GM18499 (cell line): ENCODE results near the gene MCTP1.

Experiments used
- ATAC-seq: cut with Tn5 transposase; IDR thresholded peaks from one replicate; pipeline ENCODE4 v1.9.1; 2021; ENCODE audit warnings: moderate number of reproducible peaks; ENCODE audit not compliant: insufficient read depth, unreplicated experiment

Gene MCTP1

DNA sequence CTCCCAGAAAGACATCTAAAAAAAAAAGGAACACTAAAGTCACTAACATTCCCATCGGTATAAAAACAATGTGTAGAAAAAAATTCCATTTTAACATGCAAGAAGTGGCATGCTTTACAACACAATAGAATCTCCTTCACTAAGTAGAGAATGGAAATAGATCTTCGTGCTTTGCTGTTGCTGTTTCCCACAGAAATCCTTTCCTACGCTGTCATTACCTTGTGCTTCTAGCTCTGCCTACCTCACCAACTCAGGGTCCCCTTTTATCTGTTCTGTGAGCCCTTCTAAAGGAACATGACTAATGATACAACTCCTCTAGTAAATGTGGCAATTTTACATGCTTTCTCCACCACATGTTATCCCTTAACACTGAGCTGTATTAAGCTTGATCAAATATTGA is 202.9 kb downstream of the MCTP1 start:
- no peak for ATAC-seq

- peak; percentile 93 for ATAC-seq
Measured at GRCh38 chr5:95081500-95081960, 203.4 kb downstream of the MCTP1 start.

- no peak for ATAC-seq
Measured at GRCh38 chr5:95080441-95080840, 204.5 kb downstream of the MCTP1 start.

GRCh38 chr5:95080030-95080429 is 204.9 kb downstream of the MCTP1 start:
- ATAC-seq = no peak

GRCh38 chr5:95078868-95079267 is 206.0 kb downstream of the MCTP1 start:
- ATAC-seq = no peak

GRCh38 chr5:95076395-95077185 is 208.3 kb downstream of the MCTP1 start:
- no peak for ATAC-seq

DNA sequence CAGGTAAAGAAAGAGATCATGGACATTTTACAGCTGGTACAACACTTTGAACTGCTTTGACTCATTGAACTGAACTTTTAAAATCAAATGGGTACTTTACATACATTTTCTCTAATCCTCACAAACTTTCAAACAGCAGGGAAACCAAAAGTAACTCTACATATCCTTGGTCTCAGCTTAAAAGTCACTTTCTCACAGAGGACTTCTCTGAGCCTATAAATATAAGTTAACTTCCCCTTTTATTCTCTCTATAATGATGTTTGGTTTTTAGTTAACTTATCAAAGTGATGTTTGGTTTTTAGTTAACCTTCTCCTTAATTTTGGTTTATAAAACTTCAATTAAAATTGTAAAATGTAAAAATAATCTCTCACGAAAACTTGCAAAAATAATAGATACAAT is 209.8 kb downstream of the MCTP1 start:
- peak; percentile 33 for ATAC-seq

- ATAC-seq = no peak
Measured at GRCh38 chr5:95072281-95072680, 212.6 kb downstream of the MCTP1 start.

- no peak for ATAC-seq
Measured at GRCh38 chr5:95070866-95071265, 214.0 kb downstream of the MCTP1 start.

GRCh38 chr5:95070453-95070852 is 214.4 kb downstream of the MCTP1 start:
- ATAC-seq = no peak

DNA sequence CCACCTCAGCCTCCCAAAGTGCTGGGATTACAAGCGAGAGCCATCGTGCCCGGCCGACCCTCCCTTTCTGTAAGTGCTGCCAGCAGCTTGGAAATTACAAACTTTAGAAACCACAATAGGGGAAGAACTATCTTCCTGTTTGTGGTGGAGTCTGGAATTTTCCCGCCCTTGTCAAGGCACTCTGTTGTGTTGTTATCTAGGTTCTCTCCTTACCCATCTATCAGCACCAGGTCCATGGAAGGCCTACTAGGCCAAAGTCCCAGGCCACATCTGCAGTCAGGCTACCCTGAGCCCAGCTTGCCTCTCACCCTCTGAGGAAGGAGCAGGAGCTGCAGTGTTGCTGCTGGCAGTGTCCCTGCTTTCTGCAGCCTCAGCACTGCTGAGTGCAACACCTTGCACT is 214.9 kb downstream of the MCTP1 start:
- no peak for ATAC-seq

DNA sequence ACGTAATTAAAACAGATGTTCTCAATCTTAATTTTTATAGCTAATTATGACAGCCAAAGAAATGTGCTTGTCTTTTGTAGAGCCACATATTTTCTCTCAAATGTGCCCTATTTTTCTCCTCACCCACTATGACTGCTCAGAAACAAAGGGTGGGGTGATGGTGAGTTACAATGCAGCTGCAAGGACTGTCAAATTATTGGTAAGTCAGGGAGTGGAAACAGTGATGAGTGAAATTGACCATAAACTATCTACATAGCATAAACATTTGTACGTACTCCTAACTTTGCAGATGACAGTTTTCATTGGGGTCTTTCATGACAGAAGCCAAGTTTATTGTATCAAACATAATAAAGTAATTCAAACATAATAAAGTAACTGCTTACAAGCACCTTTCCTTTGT is 215.9 kb downstream of the MCTP1 start:
- no peak for ATAC-seq

- no peak for ATAC-seq
Measured at GRCh38 chr5:95068289-95068910, 216.5 kb downstream of the MCTP1 start.

DNA sequence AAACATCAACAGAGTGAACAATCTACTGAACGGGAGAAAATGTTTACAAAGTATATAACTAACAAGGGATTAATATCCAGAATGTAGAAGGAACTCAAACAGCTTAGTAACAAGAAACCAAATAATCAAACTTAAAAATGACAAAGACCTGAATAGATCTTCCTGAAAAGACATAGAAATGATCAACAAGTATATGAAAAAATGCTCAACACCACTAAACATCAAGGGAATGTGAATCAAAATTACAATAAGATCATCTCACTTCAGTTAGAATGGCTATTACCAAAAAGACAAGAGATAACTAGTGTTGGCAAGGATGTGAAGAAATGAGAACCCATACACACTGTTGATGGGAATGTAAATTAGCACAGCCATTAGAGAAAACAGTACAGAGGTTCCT is 218.8 kb downstream of the MCTP1 start:
- no peak for ATAC-seq

GRCh38 chr5:95063492-95063891 is 221.4 kb downstream of the MCTP1 start:
- ATAC-seq = no peak

- ATAC-seq = no peak
Measured at GRCh38 chr5:95060098-95060497, 224.8 kb downstream of the MCTP1 start.

DNA sequence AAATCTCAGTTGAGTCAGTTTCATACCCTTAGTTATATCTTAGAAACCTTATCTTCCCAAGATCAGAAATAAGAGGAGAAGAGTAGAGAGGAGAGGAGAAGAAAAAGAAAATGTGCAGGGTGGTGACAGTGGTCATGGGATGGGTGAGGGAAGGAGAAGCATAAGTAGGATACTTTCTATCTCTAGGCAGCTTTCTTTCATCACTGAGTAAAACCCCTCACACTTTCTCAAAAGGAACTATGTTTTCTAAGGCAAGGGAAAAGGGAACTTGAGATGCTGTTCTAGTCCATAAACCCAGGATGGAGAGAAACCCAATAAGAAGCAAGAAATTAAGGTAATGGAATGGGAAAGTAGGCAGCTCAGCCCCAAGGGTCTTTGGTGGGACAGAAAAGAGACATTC is 225.3 kb downstream of the MCTP1 start:
- ATAC-seq = no peak

DNA sequence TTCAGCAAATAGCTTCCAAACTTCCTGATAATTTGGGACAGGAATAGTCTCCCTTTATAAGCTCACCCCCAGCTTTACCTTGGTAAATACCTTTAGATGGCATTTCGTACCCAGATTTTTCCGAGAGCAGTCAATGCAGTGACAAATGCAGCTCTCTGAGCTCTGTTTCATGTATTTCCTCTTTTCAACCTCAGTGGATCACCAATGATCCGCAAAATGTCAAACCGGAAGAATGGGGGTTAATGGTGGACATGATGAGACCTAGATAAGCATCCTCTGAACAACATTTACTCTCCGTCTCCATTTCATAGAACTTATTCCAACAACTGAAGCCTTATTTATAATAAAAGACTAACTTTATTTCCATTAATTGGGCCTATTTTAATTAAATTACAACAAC is 227.3 kb downstream of the MCTP1 start:
- no peak for ATAC-seq

DNA sequence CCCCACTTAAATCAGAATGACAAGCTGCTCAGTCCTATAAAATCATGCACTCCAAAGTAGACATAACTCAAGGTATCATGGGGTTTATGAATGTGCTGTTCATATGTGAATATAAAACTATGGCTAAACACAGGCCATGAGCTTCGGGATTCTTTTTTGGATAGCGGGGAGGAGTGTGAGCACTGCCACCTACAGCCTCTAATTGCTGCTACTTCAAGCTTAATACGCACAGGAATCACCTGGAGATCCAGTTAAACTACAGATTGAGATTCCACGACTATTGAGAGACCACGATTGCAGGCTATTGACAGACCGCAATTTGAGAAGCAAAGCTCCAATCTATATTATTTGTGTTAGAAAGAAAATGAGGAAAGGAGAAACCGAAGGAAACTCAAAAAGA is 231.6 kb downstream of the MCTP1 start:
- ATAC-seq = no peak

DNA sequence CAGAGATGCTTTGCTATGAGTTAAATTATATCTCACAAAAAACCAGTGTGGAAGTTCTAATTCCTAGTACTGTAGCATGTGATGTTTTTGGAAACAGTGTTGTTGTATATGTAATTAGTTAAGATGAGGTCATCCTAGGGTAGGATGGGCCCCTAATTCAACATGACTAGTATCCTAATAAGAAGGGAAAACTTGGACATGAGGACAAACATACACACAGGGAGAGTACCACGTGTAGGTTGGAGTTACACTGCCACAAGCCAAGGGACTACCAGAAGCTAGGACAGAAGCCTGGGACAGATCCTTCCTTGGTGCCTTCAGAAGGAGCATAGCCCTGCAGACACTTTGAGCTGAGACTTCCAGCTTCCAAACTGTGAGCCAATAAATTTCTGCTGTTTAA is 234.2 kb downstream of the MCTP1 start:
- ATAC-seq = no peak

- ATAC-seq = no peak
Measured at GRCh38 chr5:95048628-95049027, 236.3 kb downstream of the MCTP1 start.
